Osteoblast (primary cell): Measurements from ENCODE around the gene DDC. TPM values are rescaled to one million over a fixed set of nuclear protein-coding genes. Genes with fewer than 3 reads are reported as not detected.

Source experiments
- DNase-seq: peaks from one replicate; pipeline ENCODE4 v3.0.0; 2011; ENCODE audit warnings: low spot score, mixed read lengths; ENCODE audit not compliant: insufficient read length; ENCODE audit errors: missing footprints
- H2AFZ ChIP-seq: 2 replicates; pipeline ENCODE4 v1.6.0; 2011; ENCODE audit warnings: mild to moderate bottlenecking, low read length
- H3K27ac ChIP-seq: 2 replicates; pipeline ENCODE4 v1.5.1; 2011; ENCODE audit warnings: mild to moderate bottlenecking, low read depth, low read length, moderate library complexity
- H3K27me3 ChIP-seq: 2 replicates; pipeline ENCODE4 v1.6.0; 2012; ENCODE audit warnings: mild to moderate bottlenecking, control low read depth, inconsistent platforms, low read length, moderate library complexity; ENCODE audit not compliant: insufficient read depth
- H3K36me3 ChIP-seq: 2 replicates; pipeline ENCODE4 v1.5.1; 2011; ENCODE audit warnings: mild to moderate bottlenecking, low read length, control low read depth, moderate library complexity; ENCODE audit not compliant: insufficient read depth
- H3K4me1 ChIP-seq: 2 replicates; pipeline ENCODE4 v1.5.1; 2011; ENCODE audit warnings: mild to moderate bottlenecking, low read length, control low read depth, moderate library complexity; ENCODE audit not compliant: insufficient read depth
- H3K4me2 ChIP-seq: 2 replicates; pipeline ENCODE4 v1.6.0; 2011; ENCODE audit warnings: mild to moderate bottlenecking, low read length; ENCODE audit not compliant: insufficient read depth
- H3K4me3 ChIP-seq: fragments of 200-600 bp; sonication (generic); 3 replicates; pipeline ENCODE4 v1.5.1; 2012; ENCODE audit warnings: mild to moderate bottlenecking, low read length, inconsistent platforms; ENCODE audit not compliant: insufficient read depth
- H3K79me2 ChIP-seq: 2 replicates; pipeline ENCODE4 v1.6.0; 2012; ENCODE audit warnings: mild to moderate bottlenecking, low read length, control low read depth, inconsistent platforms; ENCODE audit not compliant: insufficient read depth
- H3K9me3 ChIP-seq: 2 replicates; pipeline ENCODE4 v1.5.1; 2011; ENCODE audit warnings: low read depth, low read length, control low read depth
- H4K20me1 ChIP-seq: 2 replicates; pipeline ENCODE4 v1.6.0; 2012; ENCODE audit warnings: mild to moderate bottlenecking, low read length, control low read depth; ENCODE audit not compliant: insufficient read depth
- total RNA-seq: library from RNA; depleted of rRNA; stranded (reverse); fragments of >200 nt; gene quantifications from 2 replicates; pipeline ENCODE4 v1.2.3, GENCODE V29; 2012
- TF ChIP-seq, protein P1 (sequence below): IDR thresholded peaks from 2 replicates; pipeline ENCODE4 v1.5.1; 2011; ENCODE audit warnings: mild to moderate bottlenecking, low read depth, low read length, moderate library complexity; ENCODE audit errors: extremely low read depth

Gene DDC
- total RNA-seq, 1 donor: not detected

DNA sequence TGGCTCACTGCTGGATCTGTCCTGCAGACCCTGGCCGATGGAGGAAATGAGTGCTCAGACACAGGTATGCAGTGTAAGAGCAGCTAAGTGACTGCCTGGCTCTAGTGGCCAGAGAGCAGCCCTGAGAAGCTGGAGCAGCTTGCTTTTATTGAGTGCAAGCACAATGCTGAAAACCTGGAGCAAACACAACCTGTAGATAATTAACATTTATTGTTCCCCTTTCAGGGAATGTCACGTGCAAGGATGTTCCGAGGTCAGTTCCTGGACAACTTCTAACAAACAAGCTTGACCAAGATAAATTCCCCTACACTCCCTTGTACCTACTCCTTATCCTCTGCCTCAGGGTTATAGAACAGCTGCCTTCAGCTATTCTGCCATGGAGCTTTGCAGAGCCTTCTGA lies 31.3 kb downstream of the DDC start:
- Histone ChIP-seq H3K27ac (no peak overlapping the region), H3K79me2 (no peaks in the 10 kb centered on the region), H3K36me3 (no peaks in the 10 kb centered on the region), H3K4me2 (no peak overlapping the region), H4K20me1 (no peaks in the 10 kb centered on the region), H3K4me3 (no peak overlapping the region), H3K27me3 (no peaks in the 10 kb centered on the region), H3K9me3 (no peaks in the 10 kb centered on the region), H3K4me1 (peaks cover 25% of the 10 kb centered on the region), H2AFZ (no peak overlapping the region)
- TF ChIP-seq, protein P1, sequence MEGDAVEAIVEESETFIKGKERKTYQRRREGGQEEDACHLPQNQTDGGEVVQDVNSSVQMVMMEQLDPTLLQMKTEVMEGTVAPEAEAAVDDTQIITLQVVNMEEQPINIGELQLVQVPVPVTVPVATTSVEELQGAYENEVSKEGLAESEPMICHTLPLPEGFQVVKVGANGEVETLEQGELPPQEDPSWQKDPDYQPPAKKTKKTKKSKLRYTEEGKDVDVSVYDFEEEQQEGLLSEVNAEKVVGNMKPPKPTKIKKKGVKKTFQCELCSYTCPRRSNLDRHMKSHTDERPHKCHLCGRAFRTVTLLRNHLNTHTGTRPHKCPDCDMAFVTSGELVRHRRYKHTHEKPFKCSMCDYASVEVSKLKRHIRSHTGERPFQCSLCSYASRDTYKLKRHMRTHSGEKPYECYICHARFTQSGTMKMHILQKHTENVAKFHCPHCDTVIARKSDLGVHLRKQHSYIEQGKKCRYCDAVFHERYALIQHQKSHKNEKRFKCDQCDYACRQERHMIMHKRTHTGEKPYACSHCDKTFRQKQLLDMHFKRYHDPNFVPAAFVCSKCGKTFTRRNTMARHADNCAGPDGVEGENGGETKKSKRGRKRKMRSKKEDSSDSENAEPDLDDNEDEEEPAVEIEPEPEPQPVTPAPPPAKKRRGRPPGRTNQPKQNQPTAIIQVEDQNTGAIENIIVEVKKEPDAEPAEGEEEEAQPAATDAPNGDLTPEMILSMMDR: no peak
- DNase-seq: no peak

DNA sequence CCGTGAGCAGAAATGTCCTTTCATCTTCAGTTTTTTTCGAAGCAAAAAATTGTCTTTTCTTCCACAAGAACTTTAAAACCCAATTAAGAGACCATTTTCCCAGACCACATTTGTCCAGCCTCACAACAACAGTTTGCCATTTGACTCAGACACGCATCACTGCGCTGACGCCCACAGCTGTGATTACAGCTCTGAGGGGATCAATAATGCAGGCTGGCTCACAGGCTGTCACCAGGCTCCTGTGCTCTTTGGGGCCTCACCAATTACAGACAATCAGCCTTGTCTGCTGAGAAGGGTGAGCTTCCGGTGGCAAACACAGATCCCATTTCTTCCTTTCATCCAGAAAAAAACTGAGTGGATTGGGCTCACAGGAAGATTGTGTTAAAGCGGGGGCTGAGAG lies 33.3 kb downstream of the DDC start:
- Histone ChIP-seq H3K79me2 (no peaks in the 10 kb centered on the region), H4K20me1 (no peaks in the 10 kb centered on the region), H3K27ac (no peak overlapping the region), H3K4me1 (peaks cover 25% of the 10 kb centered on the region), H2AFZ (peak overlapping the region; percentile 30), H3K4me3 (no peak overlapping the region), H3K9me3 (no peaks in the 10 kb centered on the region), H3K4me2 (peak overlapping the region; percentile 11), H3K27me3 (peaks cover 5% of the 10 kb centered on the region), H3K36me3 (no peaks in the 10 kb centered on the region)
- DNase-seq: no peak
- TF ChIP-seq, protein P1: no peak

DNA sequence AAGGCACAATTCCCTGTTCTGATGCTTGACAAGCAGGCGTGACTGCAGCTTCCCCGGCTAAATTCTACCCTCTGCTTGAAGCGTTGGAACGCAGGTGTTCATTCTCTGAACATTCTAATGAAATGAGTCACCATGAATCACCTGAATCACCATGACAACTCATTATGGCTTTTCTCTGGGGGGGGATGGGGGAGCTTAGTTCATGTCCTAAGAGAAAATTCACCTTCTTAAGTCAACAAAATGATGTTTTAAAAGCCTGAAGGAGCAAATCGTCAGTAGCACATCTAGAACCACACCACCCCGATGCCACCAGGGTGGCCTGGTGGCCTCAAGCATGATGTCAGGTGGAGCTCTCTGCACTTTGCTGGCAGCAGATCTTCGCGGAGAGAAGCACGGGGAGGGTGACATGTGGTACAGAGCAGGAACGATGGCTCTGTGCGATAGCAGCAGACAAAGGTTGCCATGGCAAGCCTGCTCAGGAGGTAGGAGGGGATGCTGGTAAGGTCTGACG lies 33.7 kb downstream of the DDC start:
- peaks cover 25% of the 10 kb centered on the region for H3K4me1 ChIP-seq
- no peaks in the 10 kb centered on the region for H3K79me2 ChIP-seq
- H3K27me3 ChIP-seq: peaks cover 9% of the 10 kb centered on the region
- DNase-seq: no peak
- no peaks in the 10 kb centered on the region for H4K20me1 ChIP-seq
- H2AFZ ChIP-seq: peak overlapping the region; percentile 4
- no peaks in the 10 kb centered on the region for H3K36me3 ChIP-seq
- TF ChIP-seq, protein P1: no peak
- H3K9me3 ChIP-seq: no peaks in the 10 kb centered on the region
- H3K4me2 ChIP-seq: peak overlapping the region; percentile 11
- H3K27ac ChIP-seq: no peak overlapping the region
- no peak overlapping the region for H3K4me3 ChIP-seq

DNA sequence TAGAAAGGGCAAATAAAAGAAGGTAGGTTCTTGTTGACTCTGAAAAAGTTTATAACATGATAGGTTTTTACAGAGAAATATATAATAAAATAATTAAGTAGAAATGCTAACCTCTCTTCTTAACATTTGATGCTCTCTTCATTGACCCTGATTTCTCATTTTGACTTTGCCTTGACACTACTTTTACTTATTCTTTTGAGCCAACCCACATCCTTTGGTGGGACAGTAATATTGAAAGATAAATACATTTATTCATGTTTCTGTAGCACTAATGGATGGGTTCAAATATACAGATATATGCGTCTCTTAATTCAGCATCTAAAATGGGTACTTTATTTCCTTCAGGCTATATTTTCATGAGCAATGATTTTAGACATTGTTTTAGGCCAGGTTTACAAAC lies 34.4 kb downstream of the DDC start:
- peaks cover 11% of the 10 kb centered on the region for H3K27me3 ChIP-seq
- no peaks in the 10 kb centered on the region for H3K79me2 ChIP-seq
- no peak for DNase-seq
- H3K9me3 ChIP-seq: no peaks in the 10 kb centered on the region
- H3K4me3 ChIP-seq: no peak overlapping the region
- H2AFZ ChIP-seq: no peak overlapping the region
- TF ChIP-seq, protein P1: no peak
- no peaks in the 10 kb centered on the region for H4K20me1 ChIP-seq
- peaks cover 25% of the 10 kb centered on the region for H3K4me1 ChIP-seq
- no peak overlapping the region for H3K27ac ChIP-seq
- H3K36me3 ChIP-seq: no peaks in the 10 kb centered on the region
- no peak overlapping the region for H3K4me2 ChIP-seq
